HG03135 (cell line): ENCODE measurements around the gene GP9.
"Not testable (repeated sequence)": the region's sequence is repeated elsewhere in the genome, so short reads cannot be mapped to it uniquely, and the experiment has no call there.

Source experiments
- ATAC-seq: cut with Tn5 transposase; IDR thresholded peaks from one replicate; pipeline ENCODE4 v1.9.1; 2021; ENCODE audit warnings: mild to moderate bottlenecking, moderate library complexity; ENCODE audit not compliant: unreplicated experiment

Gene GP9

GRCh38 chr3:129047553-129047839 is 13.1 kb upstream of the GP9 start:
- ATAC-seq = no peak

GRCh38 chr3:129050556-129051295 is 9.9 kb upstream of the GP9 start:
- no peak for ATAC-seq

- no peak for ATAC-seq
These were observed 8.7 kb upstream of the GP9 start for GRCh38 chr3:129051871-129052340.

GRCh38 chr3:129052675-129053074 is 7.9 kb upstream of the GP9 start:
- no peak for ATAC-seq

GRCh38 chr3:129054605-129055104 is 5.9 kb upstream of the GP9 start:
- no peak for ATAC-seq

- ATAC-seq = no peak
These were observed 4.0 kb upstream of the GP9 start for GRCh38 chr3:129056451-129057173.

GRCh38 chr3:129057249-129057648 is 3.3 kb upstream of the GP9 start:
- ATAC-seq = no peak

GRCh38 chr3:129058441-129059200 is 2.0 kb upstream of the GP9 start:
- no peak for ATAC-seq

GRCh38 chr3:129059311-129059958 is 1.1 kb upstream of the GP9 start:
- no peak for ATAC-seq

GRCh38 chr3:129061023-129061887 is 676 bp downstream of the GP9 start:
- ATAC-seq = no peak

GRCh38 chr3:129061888-129062834 is 1.6 kb downstream of the GP9 start:
- no peak for ATAC-seq

- no peak for ATAC-seq
These were observed 2.6 kb downstream of the GP9 start for GRCh38 chr3:129063091-129063640.

GRCh38 chr3:129063841-129064482 is 3.4 kb downstream of the GP9 start:
- ATAC-seq = no peak

- ATAC-seq = no peak
These were observed 4.6 kb downstream of the GP9 start for GRCh38 chr3:129065016-129065719.

- no peak for ATAC-seq
These were observed 5.1 kb downstream of the GP9 start for GRCh38 chr3:129065720-129066073.

GRCh38 chr3:129067719-129068118 is 7.1 kb downstream of the GP9 start:
- ATAC-seq = not testable (repeated sequence)

- ATAC-seq = no peak
These were observed 7.8 kb downstream of the GP9 start for GRCh38 chr3:129068291-129068886.
